K562 treated with DMSO at 1 percent for 48 hours (cell line): Measurements from ENCODE around the gene YOD1. TPM values are rescaled to one million over a fixed set of nuclear protein-coding genes. Genes with fewer than 3 reads are reported as not detected.

Experiments used
- total RNA-seq: library from RNA; unstranded; fragments of 300-600 nt; gene quantifications from 2 replicates; pipeline ENCODE4 v1.2.3, GENCODE V29; 2022; ENCODE audit warnings: low replicate concordance; ENCODE audit errors: extremely low read depth

The YOD1 gene
- total RNA-seq = not detected in 2 replicates

DNA sequence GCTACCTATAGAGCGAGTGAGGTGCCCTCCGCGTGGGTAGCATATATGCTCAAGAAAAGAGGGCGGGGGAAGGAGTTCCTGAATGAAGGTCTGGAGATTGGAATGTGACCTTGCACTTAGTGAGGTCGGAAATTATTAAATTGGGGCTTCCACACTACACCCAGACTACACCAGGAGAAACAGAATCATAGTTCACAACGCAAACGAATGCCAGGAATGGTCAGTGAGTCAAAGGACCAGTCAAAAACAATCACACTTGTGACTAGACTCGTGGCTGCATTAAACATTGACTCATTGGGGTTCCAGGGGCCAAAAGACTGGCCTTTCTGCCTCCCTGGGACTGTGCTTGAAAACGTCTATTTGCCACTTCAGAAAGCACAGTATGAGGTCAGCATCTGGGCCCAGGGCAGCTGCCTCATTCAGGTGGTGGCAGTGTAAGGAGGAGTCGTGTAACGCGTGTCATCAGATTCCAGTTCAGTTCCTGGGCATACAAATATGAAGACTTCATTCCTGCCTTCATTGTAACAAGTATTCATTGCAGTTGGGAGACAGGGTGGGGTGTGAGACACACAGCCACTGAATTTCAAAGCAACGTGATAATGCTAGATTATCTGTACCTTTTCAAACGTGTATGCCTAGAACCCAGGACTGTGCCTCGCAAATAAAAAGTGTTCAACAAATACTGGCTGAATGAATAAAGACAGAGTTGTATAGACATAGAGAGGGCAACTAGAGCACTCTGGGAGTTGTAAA, at the start of gene YOD1:
Gene YOD1, minus strand, starts transcription at position 18 of the 753 bp plus-strand sequence. CDS start 178 bp downstream, outside the sequence.

DNA sequence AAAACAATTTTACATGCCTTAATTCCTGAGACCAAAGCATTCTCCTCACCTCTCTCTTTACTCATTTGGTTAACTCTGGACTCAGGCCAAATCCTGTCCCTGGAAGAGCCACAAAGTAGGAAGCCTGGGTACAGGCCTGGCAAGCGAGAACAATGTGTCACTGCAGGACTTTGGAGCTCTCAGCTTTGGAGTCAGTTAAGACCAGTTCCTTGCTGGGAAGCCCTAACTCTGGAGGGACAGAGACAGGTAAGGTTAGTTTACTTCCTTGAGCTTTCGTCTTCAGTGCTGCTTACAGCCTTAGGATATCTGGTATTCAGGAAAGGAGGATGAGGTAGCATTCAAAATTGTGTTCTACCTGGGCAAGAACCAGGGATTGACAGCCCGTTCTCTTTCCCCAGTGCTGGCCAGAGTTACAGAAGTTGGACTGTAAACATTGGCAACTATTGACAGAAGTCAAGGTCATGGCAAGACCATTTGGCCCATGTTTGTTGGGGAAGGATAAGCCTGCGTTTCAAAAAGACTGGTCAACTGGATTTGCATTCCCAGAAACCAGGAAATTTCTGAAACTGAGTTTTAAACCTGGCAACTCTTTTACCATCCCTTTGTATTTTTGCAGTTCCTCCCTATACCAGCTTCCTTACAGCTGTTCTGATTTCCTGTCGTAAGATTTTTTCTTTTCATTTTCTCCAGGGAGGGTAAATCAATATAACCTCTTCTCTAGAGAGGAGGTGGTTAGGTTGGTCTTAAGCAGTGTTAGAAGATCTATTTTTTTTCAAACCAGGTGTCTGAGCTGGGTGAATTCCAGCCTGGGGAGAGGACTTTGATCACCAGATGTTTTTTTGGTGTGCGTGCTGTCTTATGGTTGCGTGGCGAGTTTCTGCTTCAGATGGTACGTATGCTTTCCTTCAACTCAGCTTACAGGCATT, 38.0 kb upstream of the YOD1 start, which contains the start of gene C4BPB:
Gene C4BPB, plus strand, starts transcription at position 160 of the 926 bp plus-strand sequence. Its CDS starts 672 bp downstream, at position 832.

GRCh38 chr1:207052911-207053769, 2.1 kb upstream of the YOD1 start, which contains the start of gene PFKFB2:
PFKFB2 (plus strand) TSS chr1:207053275; CDS start chr1:207054718, 1,443 bp downstream.

DNA sequence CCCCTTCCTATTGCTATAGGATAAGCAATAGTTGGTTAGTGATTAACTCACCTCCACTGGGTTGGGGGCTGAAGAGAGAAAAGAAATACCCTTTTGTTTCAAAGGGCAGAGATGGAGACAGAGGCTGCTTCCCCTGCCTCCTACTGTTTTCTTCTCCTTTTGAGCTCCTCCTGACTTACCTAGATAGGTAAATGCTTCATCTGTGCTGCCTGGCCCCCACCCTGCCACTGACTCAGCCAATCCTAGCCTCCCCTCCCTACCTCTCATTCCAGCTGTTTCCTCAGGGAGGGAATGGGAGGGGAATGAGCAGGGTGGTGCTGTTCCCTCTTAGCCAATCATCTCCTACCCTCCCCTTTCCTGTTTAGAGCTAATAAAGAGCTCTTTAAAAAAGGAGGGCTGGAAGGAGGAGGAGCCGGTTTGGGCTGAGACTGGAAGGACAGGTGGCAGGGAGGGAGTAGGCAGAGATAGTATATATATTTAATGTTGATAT, 18.4 kb downstream of the YOD1 start, which contains the start of gene C1orf116:
Gene C1orf116, minus strand, starts transcription at position 229 of the 490 bp plus-strand sequence. CDS start 5,158 bp downstream, outside the sequence.

Other genes with a start within 250 kb of the YOD1 start
- not detected in 2 replicates for gene IL20, start 185.6 kb downstream of the YOD1 start, total RNA-seq
- gene IL24, start 153.8 kb downstream of the YOD1 start, total RNA-seq = not detected in 2 replicates
- not detected in 2 replicates for gene FCMR, start 129.3 kb downstream of the YOD1 start, total RNA-seq
- gene PIGR, start 104.7 kb downstream of the YOD1 start, total RNA-seq = not detected in 2 replicates
- gene FCAMR, start 80.7 kb downstream of the YOD1 start, total RNA-seq = not detected in 2 replicates
- gene C1orf116, start 18.5 kb downstream of the YOD1 start, total RNA-seq = not detected in 2 replicates
- not detected in 2 replicates for gene PFKFB2, start 2.1 kb upstream of the YOD1 start, total RNA-seq
- gene C4BPB, start 37.7 kb upstream of the YOD1 start, total RNA-seq = not detected in 2 replicates
- gene C4BPA, start 53.0 kb upstream of the YOD1 start, total RNA-seq = not detected in 2 replicates